DND-41 (cell line): ENCODE measurements around the gene DNAJB4.

Source experiments
- EZH2 ChIP-seq: IDR thresholded peaks from 3 replicates; pipeline ENCODE4 v1.6.1; 2012; ENCODE audit warnings: borderline replicate concordance, low read depth, mild to moderate bottlenecking, moderate library complexity, low read length, inconsistent platforms; ENCODE audit not compliant: severe bottlenecking
- TF ChIP-seq, protein P1 (sequence below): IDR thresholded peaks from 2 replicates; pipeline ENCODE4 v1.5.1; 2012; ENCODE audit warnings: borderline replicate concordance, low read length, moderate library complexity, mild to moderate bottlenecking; ENCODE audit not compliant: poor library complexity, severe bottlenecking; ENCODE audit errors: extremely low read depth

DNA sequence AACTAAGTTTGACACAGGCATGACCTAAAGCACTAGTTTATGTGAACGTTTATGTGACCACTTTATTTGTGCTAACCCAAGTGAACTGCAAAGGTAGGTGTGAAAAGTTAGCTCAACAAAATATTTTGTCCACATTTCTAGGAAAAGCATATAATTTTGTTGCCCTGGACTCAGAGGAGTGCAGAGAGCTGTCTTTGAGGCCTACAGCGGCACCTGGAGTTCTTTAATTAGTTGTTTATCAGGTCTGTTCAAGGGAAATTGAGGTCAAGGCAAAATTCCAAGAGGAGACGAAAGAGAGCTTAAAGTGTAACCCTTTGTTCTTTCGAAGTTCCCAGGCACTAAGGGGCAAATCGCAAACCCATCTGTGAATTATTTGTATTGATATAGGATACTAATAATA is 42.4 kb downstream of the DNAJB4 start:
- TF ChIP-seq, protein P1, sequence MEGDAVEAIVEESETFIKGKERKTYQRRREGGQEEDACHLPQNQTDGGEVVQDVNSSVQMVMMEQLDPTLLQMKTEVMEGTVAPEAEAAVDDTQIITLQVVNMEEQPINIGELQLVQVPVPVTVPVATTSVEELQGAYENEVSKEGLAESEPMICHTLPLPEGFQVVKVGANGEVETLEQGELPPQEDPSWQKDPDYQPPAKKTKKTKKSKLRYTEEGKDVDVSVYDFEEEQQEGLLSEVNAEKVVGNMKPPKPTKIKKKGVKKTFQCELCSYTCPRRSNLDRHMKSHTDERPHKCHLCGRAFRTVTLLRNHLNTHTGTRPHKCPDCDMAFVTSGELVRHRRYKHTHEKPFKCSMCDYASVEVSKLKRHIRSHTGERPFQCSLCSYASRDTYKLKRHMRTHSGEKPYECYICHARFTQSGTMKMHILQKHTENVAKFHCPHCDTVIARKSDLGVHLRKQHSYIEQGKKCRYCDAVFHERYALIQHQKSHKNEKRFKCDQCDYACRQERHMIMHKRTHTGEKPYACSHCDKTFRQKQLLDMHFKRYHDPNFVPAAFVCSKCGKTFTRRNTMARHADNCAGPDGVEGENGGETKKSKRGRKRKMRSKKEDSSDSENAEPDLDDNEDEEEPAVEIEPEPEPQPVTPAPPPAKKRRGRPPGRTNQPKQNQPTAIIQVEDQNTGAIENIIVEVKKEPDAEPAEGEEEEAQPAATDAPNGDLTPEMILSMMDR, result no peak
- no peak for TF ChIP-seq EZH2
